Keratinocyte (primary cell): ENCODE measurements around the gene BATF2. TPM values are rescaled to one million over a fixed set of nuclear protein-coding genes. Genes with fewer than 3 reads are reported as not detected.

Experiments
- DNase-seq: peaks from one replicate; pipeline ENCODE4 v3.0.0-alpha.2; 2011; ENCODE audit warnings: low read depth, missing footprints, low spot score
- FAIRE-seq: peaks from 2 replicates; lab custom pipeline; 2011; peaks lifted over from hg19 to GRCh38; lab: Jason Lieb, UNC
- H2AFZ ChIP-seq: 2 replicates; pipeline ENCODE4 v1.6.0; 2012; ENCODE audit warnings: low read length, control low read depth, inconsistent platforms; ENCODE audit not compliant: control insufficient read depth
- H3K27ac ChIP-seq: 2 replicates; pipeline ENCODE4 v1.5.1; 2011; ENCODE audit warnings: low read length; ENCODE audit not compliant: control insufficient read depth, insufficient read depth
- H3K27me3 ChIP-seq: 3 replicates; pipeline ENCODE4 v1.6.0; 2011; ENCODE audit warnings: low read length; ENCODE audit not compliant: control insufficient read depth, insufficient read depth; ENCODE audit errors: extremely low read depth
- H3K36me3 ChIP-seq, 2 experiments: 2 replicates in 1 of 2; 3 replicates in 1 of 2; pipeline ENCODE4 v1.5.1; 2011; ENCODE audit warnings: low read length in 2 of 2, mild to moderate bottlenecking in 1 of 2; ENCODE audit not compliant: control insufficient read depth in 2 of 2, insufficient read depth in 2 of 2; ENCODE audit errors: extremely low read depth in 1 of 2
- H3K4me1 ChIP-seq: 3 replicates; pipeline ENCODE4 v1.5.1; 2011; ENCODE audit warnings: low read length; ENCODE audit not compliant: control insufficient read depth, insufficient read depth; ENCODE audit errors: extremely low read depth
- H3K4me2 ChIP-seq: 3 replicates; pipeline ENCODE4 v1.6.0; 2011; ENCODE audit warnings: low read depth, low read length; ENCODE audit not compliant: control insufficient read depth, insufficient read depth; ENCODE audit errors: extremely low read depth
- H3K4me3 ChIP-seq, 3 experiments: fragments of 200-600 bp in 1 of 3; sonication (generic) in 1 of 3; 2 replicates in 2 of 3; 3 replicates in 1 of 3; pipeline ENCODE4 v1.5.1; 2011 to 2016; ENCODE audit warnings: low read length in 3 of 3, mild to moderate bottlenecking in 3 of 3, control low read depth in 2 of 3, inconsistent platforms in 1 of 3, low read depth in 1 of 3, mixed read lengths in 1 of 3, mixed run types in 1 of 3, moderate library complexity in 1 of 3; ENCODE audit not compliant: control insufficient read depth in 2 of 3, insufficient read depth in 2 of 3; ENCODE audit errors: extremely low read depth in 1 of 3
- H3K79me2 ChIP-seq: 2 replicates; pipeline ENCODE4 v1.6.0; 2012; ENCODE audit warnings: low read length; ENCODE audit not compliant: control insufficient read depth, insufficient read depth
- H3K9ac ChIP-seq: 3 replicates; pipeline ENCODE4 v1.6.0; 2011; ENCODE audit warnings: low read length; ENCODE audit not compliant: control insufficient read depth, insufficient read depth; ENCODE audit errors: extremely low read depth
- H3K9me1 ChIP-seq: 3 replicates; pipeline ENCODE4 v1.6.0; 2011; ENCODE audit warnings: low read length; ENCODE audit not compliant: control insufficient read depth, insufficient read depth; ENCODE audit errors: extremely low read depth
- H3K9me3 ChIP-seq: 2 replicates; pipeline ENCODE4 v1.5.1; 2012; ENCODE audit warnings: low read depth, low read length; ENCODE audit not compliant: control insufficient read depth
- H4K20me1 ChIP-seq: 3 replicates; pipeline ENCODE4 v1.6.0; 2011; ENCODE audit warnings: low read length; ENCODE audit not compliant: control insufficient read depth, insufficient read depth; ENCODE audit errors: extremely low read depth
- CTCF ChIP-seq, 3 experiments: IDR thresholded peaks in 1 of 3; conservative IDR thresholded peaks in 1 of 3; optimal IDR thresholded peaks in 1 of 3; 2 replicates in 2 of 3; 3 replicates in 1 of 3; pipeline versions ENCODE3 to v1.5.1; 2011; ENCODE audit warnings: low read length in 3 of 3, mild to moderate bottlenecking in 3 of 3, moderate library complexity in 2 of 3, control low read depth in 1 of 3, inconsistent platforms in 1 of 3; ENCODE audit not compliant: insufficient read depth in 2 of 3; ENCODE audit errors: extremely low read depth in 1 of 3
- EZH2 ChIP-seq: IDR thresholded peaks from one replicate; pipeline ENCODE4 v1.6.1; 2012; ENCODE audit warnings: inconsistent platforms, mild to moderate bottlenecking, low read length, moderate library complexity
- dilution Hi-C: fragments of 300-500 bp; cut with MboI; formaldehyde crosslinking; loops from one replicate; pipeline ENCODE4 v1.7.0; 2020; ENCODE audit warnings: low sequenced_read_pairs; ENCODE audit not compliant: extremely low pct_ligation_motif_present
- polyA plus RNA-seq, 5 experiments: library from polyadenylated mRNA; depleted of rRNA in 3 of 5; stranded (reverse) in 3 of 5; stranded (forward) in 1 of 5; unstranded in 1 of 5; fragments of >200 nt; gene quantifications; 1 replicate in 1 of 5; 2 replicates in 3 of 5; 3 replicates in 1 of 5; pipeline versions ENCODE4 v1.2.1 to v1.2.3, GENCODE V29; 2011 to 2012; ENCODE audit warnings: missing spikeins in 2 of 5, low read depth in 1 of 5, low replicate concordance in 1 of 5

Gene BATF2
- polyA plus RNA-seq, 1 donor (not counting 4 experiments of a cell fraction or from before 2014, with no cell fraction given): 0.10 TPM

GRCh38 chr11:65014726-65015227 lies 18.0 kb upstream of the BATF2 start:
- FAIRE-seq: no peak

DNA sequence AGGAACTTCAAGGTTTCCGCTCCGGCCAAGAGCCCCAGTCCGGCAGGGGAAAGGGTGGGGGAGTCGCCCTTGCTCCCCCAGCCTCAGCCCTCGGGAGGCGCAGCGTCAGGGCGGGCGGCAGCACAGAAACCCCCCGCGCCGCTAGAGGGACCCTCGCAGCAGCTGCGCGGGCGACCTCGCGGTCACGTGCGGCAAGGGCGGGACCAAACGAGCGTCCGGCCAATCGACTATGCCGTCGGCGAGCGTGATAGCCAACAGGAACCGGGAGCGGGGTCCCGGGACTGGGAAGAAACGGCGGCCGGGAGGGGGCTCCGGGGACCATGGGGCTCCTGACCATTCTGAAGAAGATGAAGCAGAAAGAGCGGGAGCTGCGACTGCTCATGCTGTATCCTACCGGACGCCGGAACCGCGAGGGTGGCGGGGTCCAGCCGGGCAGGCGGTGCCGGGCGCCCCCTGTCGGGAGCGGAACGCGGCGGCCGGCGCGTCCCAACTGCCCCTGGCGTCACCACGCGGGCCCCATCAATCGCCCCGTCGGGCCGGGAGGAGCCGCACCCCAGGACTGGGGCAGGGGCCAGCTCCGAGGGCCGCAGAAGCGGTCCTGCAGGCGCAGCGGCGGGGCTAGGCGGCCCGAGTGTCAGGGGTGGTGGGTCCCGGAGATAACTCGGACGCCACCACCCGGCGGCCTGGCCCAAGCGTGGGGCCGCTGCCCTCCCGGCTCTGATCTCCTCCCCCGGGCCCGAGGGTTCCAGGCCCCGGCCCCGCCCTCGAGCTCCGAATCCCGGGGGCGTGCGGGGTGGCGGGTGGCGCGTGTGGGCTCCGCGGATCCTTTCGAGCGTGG lies 17.3 kb upstream of the BATF2 start, which contains the start of gene ARL2:
TSS of gene ARL2 (plus strand) at position 273 of the 838 bp plus-strand sequence. CDS start at position 321, 48 bp downstream.
- TF ChIP-seq EZH2 (no peak), CTCF (optimal IDR thresholded peaks at IDR 0.05 in 1 of 3, IDR thresholded peaks at IDR 0.05 in 1 of 3, conservative IDR thresholded peaks at IDR 0.05 in 1 of 3; ENCODE audit: extremely low read depth in 1 of 3, insufficient read depth in 2 of 3, low read length in 3 of 3) (peak; percentile 56 to 88 (median 87))
- no peak for FAIRE-seq
- Histone ChIP-seq H3K9ac (peak within 1 kb of the TSS; percentile 87), H3K36me3 (peaks cover 8 to 18% of the 10 kb centered on the region in 2 experiments), H3K4me2 (peak within 1 kb of the TSS; percentile 85), H3K27ac (peak within 1 kb of the TSS; percentile 86), H3K79me2 (peaks cover 8% of the 10 kb centered on the region), H3K4me3 (peak within 1 kb of the TSS; percentile 70 to 77 (median 75)), H3K4me1 (peaks cover 8% of the 10 kb centered on the region), H4K20me1 (no peaks in the 10 kb centered on the region), H2AFZ (peak within 1 kb of the TSS; percentile 89), H3K9me1 (no peaks in the 10 kb centered on the region), H3K27me3 (no peaks in the 10 kb centered on the region), H3K9me3 (no peaks in the 10 kb centered on the region)
- DNase-seq: peak; percentile 25
- dilution Hi-C loops: no loop called here

More at GRCh38 chr11:65014726-65015227, 18.0 kb upstream of the BATF2 start:
- Histone ChIP-seq H3K79me2 (peaks cover 8% of the 10 kb centered on the region), H3K36me3 (peaks cover 9 to 18% of the 10 kb centered on the region in 2 experiments), H3K27me3 (no peaks in the 10 kb centered on the region), H3K9me1 (no peaks in the 10 kb centered on the region), H3K4me1 (peaks cover 8% of the 10 kb centered on the region), H3K9me3 (no peaks in the 10 kb centered on the region), H2AFZ (peak overlapping the region; percentile 77), H3K4me3 (peak overlapping the region; percentile 70 to 77 (median 75)), H3K4me2 (peak overlapping the region; percentile 85), H3K27ac (peak overlapping the region; percentile 86), H3K9ac (peak overlapping the region; percentile 87), H4K20me1 (no peaks in the 10 kb centered on the region)
- dilution Hi-C loops: no loop called here
- TF ChIP-seq CTCF (optimal IDR thresholded peaks at IDR 0.05 in 1 of 3, IDR thresholded peaks at IDR 0.05 in 1 of 3, conservative IDR thresholded peaks at IDR 0.05 in 1 of 3; ENCODE audit: extremely low read depth in 1 of 3, insufficient read depth in 2 of 3, low read length in 3 of 3) (no peak), EZH2 (no peak)
- no peak for DNase-seq
